GM21619 (cell line): ENCODE data around the gene TEN1.

Experiments used
- ATAC-seq: cut with Tn5 transposase; IDR thresholded peaks from one replicate; pipeline ENCODE4 v1.9.1; 2021; ENCODE audit not compliant: unreplicated experiment

TEN1 gene

GRCh38 chr17:75976175-75976848, 2.7 kb upstream of the TEN1 start:
- no peak for ATAC-seq

- peak; percentile 9 for ATAC-seq
Observed at GRCh38 chr17:75979705-75980187, 706 bp downstream of the TEN1 start.

- no peak for ATAC-seq
Observed at GRCh38 chr17:75980188-75981018, 1.4 kb downstream of the TEN1 start.

GRCh38 chr17:75981019-75981615, 2.1 kb downstream of the TEN1 start:
- no peak for ATAC-seq

- ATAC-seq: no peak
Observed at GRCh38 chr17:75983501-75984181, 4.6 kb downstream of the TEN1 start.

GRCh38 chr17:75985986-75986385, 6.9 kb downstream of the TEN1 start:
- no peak for ATAC-seq

GRCh38 chr17:75987041-75987440, 8.0 kb downstream of the TEN1 start:
- ATAC-seq: no peak

- no peak for ATAC-seq
Observed at GRCh38 chr17:75991396-75991795, 12.4 kb downstream of the TEN1 start.

- ATAC-seq: no peak
Observed at GRCh38 chr17:75994802-75995370, 15.8 kb downstream of the TEN1 start.

- no peak for ATAC-seq
Observed at GRCh38 chr17:75995385-75995925, 16.4 kb downstream of the TEN1 start.

- no peak for ATAC-seq
Observed at GRCh38 chr17:75996665-75997590, 17.9 kb downstream of the TEN1 start.

GRCh38 chr17:75998327-75998795, 19.3 kb downstream of the TEN1 start:
- no peak for ATAC-seq

- ATAC-seq: no peak
Observed at GRCh38 chr17:76000016-76000754, 21.1 kb downstream of the TEN1 start.

- ATAC-seq: no peak
Observed at GRCh38 chr17:76000755-76001521, 21.9 kb downstream of the TEN1 start, which contains the start of gene CDK3. Gene CDK3 (plus strand): TSS chr17:76000855. CDS start chr17:76001426, 571 bp downstream.

GRCh38 chr17:76002100-76002499, 23.1 kb downstream of the TEN1 start:
- no peak for ATAC-seq

- no peak for ATAC-seq
Observed at GRCh38 chr17:76003915-76004314, 24.9 kb downstream of the TEN1 start.

GRCh38 chr17:76004750-76005262, 25.8 kb downstream of the TEN1 start:
- ATAC-seq: no peak
